GM23248 (cell line): Measurements from ENCODE around the gene RBM47. TPM values are rescaled to one million over a fixed set of nuclear protein-coding genes. Genes with fewer than 3 reads are reported as not detected.

Experiments used
- DNase-seq: peaks from one replicate; pipeline ENCODE4 v3.0.0-alpha.2; 2015
- H2AFZ ChIP-seq: fragments of 200-600 bp; sonication (generic); 2 replicates; pipeline ENCODE4 v1.6.1; 2016; ENCODE audit warnings: antibody characterized with exemption
- H3F3A ChIP-seq: fragments of 200-600 bp; sonication (generic); 2 replicates; pipeline ENCODE4 v1.6.1; 2016; ENCODE audit warnings: mild to moderate bottlenecking, antibody characterized with exemption, mixed run types; ENCODE audit not compliant: insufficient read depth
- H3K27ac ChIP-seq: fragments of 200-600 bp; sonication (generic); 2 replicates; pipeline ENCODE4 v1.5.1; 2016; ENCODE audit warnings: mild to moderate bottlenecking
- H3K27me3 ChIP-seq: fragments of 200-600 bp; sonication (generic); replicated peaks from 2 replicates; pipeline ENCODE4 v1.6.1; 2016; ENCODE audit warnings: mild to moderate bottlenecking; ENCODE audit not compliant: insufficient read depth
- H3K36me3 ChIP-seq: fragments of 200-600 bp; sonication (generic); 2 replicates; pipeline ENCODE4 v1.6.1; 2016; ENCODE audit warnings: low read depth, mild to moderate bottlenecking
- H3K4me1 ChIP-seq: fragments of 200-600 bp; sonication (generic); 2 replicates; pipeline ENCODE4 v1.6.1; 2016; ENCODE audit warnings: mild to moderate bottlenecking; ENCODE audit not compliant: insufficient read depth
- H3K4me2 ChIP-seq: fragments of 200-600 bp; sonication (generic); one replicate; pipeline ENCODE4 v1.6.1; 2016; ENCODE audit warnings: mild to moderate bottlenecking; ENCODE audit not compliant: unreplicated experiment
- H3K4me3 ChIP-seq: fragments of 200-600 bp; sonication (generic); 2 replicates; pipeline ENCODE4 v1.5.1; 2016; ENCODE audit warnings: mild to moderate bottlenecking
- H3K79me2 ChIP-seq: fragments of 200-600 bp; sonication (generic); 2 replicates; pipeline ENCODE4 v1.6.1; 2016; ENCODE audit warnings: mild to moderate bottlenecking; ENCODE audit not compliant: insufficient read depth
- H3K9ac ChIP-seq: fragments of 200-600 bp; sonication (generic); 2 replicates; pipeline ENCODE4 v1.6.1; 2016; ENCODE audit warnings: mild to moderate bottlenecking
- H3K9me2 ChIP-seq: fragments of 200-600 bp; sonication (generic); 2 replicates; pipeline ENCODE4 v1.6.1; 2016; ENCODE audit warnings: mixed run types, mild to moderate bottlenecking, moderate library complexity; ENCODE audit not compliant: insufficient read depth
- H3K9me3 ChIP-seq: fragments of 200-600 bp; sonication (generic); one replicate; pipeline ENCODE4 v1.6.1; 2017; ENCODE audit warnings: low read depth
- H4K20me1 ChIP-seq: fragments of 200-600 bp; sonication (generic); 2 replicates; pipeline ENCODE4 v1.6.0; 2016; ENCODE audit not compliant: insufficient read depth
- EZH2 ChIP-seq: fragments of 200-600 bp; sonication (generic); IDR thresholded peaks from 2 replicates; pipeline ENCODE4 v1.6.1; 2018; ENCODE audit warnings: antibody characterized with exemption, mild to moderate bottlenecking; ENCODE audit not compliant: insufficient read depth, poor library complexity, severe bottlenecking
- EZH2phosphoT487 ChIP-seq: fragments of 200-600 bp; sonication (generic); IDR thresholded peaks from 2 replicates; pipeline ENCODE4 v1.6.1; 2018; ENCODE audit warnings: antibody characterized with exemption, moderate library complexity, mild to moderate bottlenecking, low read depth; ENCODE audit not compliant: insufficient read depth
- WGBS, 2 experiments: methylation state at CpG; one replicate each; pipeline ENCODE4 v1.1.6; 2015 to 2017; ENCODE audit warnings: low lambda C conversion rate in 2 of 2, low coverage in 1 of 2; ENCODE audit errors: missing lambda C conversion rate in 2 of 2; 5-methylcytosine and 5-hydroxymethylcytosine counted together
- in situ Hi-C: fragments of 300-500 bp; cut with MboI; formaldehyde crosslinking; loops from 2 replicates; pipeline ENCODE4 v1.15.0; 2020
- polyA plus RNA-seq: library from polyadenylated mRNA; unstranded; fragments of >200 nt; fragmentation: Nextera tagmentation; extraction: Ambion mirVana; gene quantifications from 2 replicates; pipeline ENCODE4 v1.2.1, GENCODE V29; 2016
- total RNA-seq: library from RNA; depleted of rRNA; stranded (reverse); fragments of >200 nt; shearing (Covaris generic); gene quantifications from 2 replicates; pipeline ENCODE4 v1.2.3, GENCODE V29; 2014

RBM47 gene
- total and polyA plus RNA-seq, 2 experiments from 2014 or later, result 0.70 to 1.3 TPM

DNA sequence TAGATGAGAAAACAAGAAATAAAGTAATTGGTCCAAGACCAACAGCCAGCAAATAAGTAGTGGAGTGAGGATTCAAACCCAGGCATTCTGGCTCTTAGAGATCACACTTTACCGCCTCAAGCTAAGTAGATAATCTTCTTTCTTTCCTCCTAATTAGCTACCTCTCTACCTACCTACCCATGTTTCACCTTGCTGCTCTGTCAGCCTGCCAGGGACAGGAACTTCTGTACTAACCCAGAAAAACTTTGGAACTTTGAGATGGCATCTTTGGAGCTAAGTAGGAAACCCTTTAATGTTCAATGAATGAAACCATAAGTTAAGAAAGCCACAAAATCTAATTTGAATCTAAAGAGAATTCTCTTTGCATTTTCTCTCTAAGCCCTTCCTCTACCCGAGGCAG is 149.4 kb downstream of the RBM47 start:
- no peak overlapping the region for H3K27ac ChIP-seq
- TF ChIP-seq EZH2, result no peak
- WGBS, 2 experiments, result 68 to 69% methylated on average over 2 of the region's 2 CpGs
- in situ Hi-C loops, result no loop called here
- H4K20me1 ChIP-seq, result no peaks in the 10 kb centered on the region
- no peak overlapping the region for H3K9ac ChIP-seq
- H3K36me3 ChIP-seq, result no peaks in the 10 kb centered on the region
- H3K9me3 ChIP-seq, result no peaks in the 10 kb centered on the region
- 0 out of 2 replicates have a peak, but pooled peaks cover 12% of the 10 kb centered on the region for H3K4me1 ChIP-seq
- DNase-seq, result no peak
- no peaks in the 10 kb centered on the region for H3K9me2 ChIP-seq
- no peaks in the 10 kb centered on the region for H3K79me2 ChIP-seq
- H3K27me3 ChIP-seq, result no peaks in the 10 kb centered on the region
- no peak overlapping the region for H2AFZ ChIP-seq
- H3K4me3 ChIP-seq, result no peak overlapping the region
- H3K4me2 ChIP-seq, result no peak overlapping the region
- peaks cover 6% of the 10 kb centered on the region; the same call in 1 of the 2 replicates for H3F3A ChIP-seq

DNA sequence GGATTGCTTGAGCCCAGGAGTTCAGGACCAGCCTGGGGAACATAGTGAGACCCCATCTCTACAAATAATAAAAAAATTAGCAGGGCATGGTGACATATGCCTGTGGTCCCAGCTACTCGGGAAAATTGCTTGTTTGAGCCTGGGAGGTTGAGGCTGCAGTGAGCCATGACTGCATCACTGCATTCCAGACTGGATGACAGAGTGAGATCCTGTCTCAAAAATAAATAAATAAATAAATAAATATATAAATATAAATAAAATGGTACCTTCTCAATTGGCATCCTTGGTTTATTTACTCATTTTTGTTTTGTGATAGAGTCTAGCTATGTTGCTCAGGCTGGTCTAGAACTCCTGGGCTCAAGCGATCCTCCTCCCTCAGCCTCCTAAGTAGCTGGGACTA is 150.3 kb downstream of the RBM47 start:
- no peak overlapping the region for H3K4me2 ChIP-seq
- WGBS, 2 experiments, result 26 to 30% methylated on average over 2 of the region's 2 CpGs
- H3K4me3 ChIP-seq, result no peak overlapping the region
- 0 out of 2 replicates have a peak, but pooled peaks cover 12% of the 10 kb centered on the region for H3K4me1 ChIP-seq
- no peaks in the 10 kb centered on the region for H3K36me3 ChIP-seq
- in situ Hi-C loops, result no loop called here
- H4K20me1 ChIP-seq, result no peaks in the 10 kb centered on the region
- H3K9me2 ChIP-seq, result no peaks in the 10 kb centered on the region
- no peak overlapping the region for H2AFZ ChIP-seq
- no peaks in the 10 kb centered on the region for H3K27me3 ChIP-seq
- H3K9ac ChIP-seq, result no peak overlapping the region
- H3K9me3 ChIP-seq, result no peaks in the 10 kb centered on the region
- no peaks in the 10 kb centered on the region for H3K79me2 ChIP-seq
- peaks cover 6% of the 10 kb centered on the region; the same call in 1 of the 2 replicates for H3F3A ChIP-seq
- H3K27ac ChIP-seq, result no peak overlapping the region
- DNase-seq, result no peak
- TF ChIP-seq EZH2, result no peak
- no peak for TF ChIP-seq EZH2phosphoT487

GRCh38 chr4:40475609-40476008 is 154.1 kb downstream of the RBM47 start:
- no peaks in the 10 kb centered on the region for H4K20me1 ChIP-seq
- H3K79me2 ChIP-seq, result no peaks in the 10 kb centered on the region
- H3K9me3 ChIP-seq, result no peaks in the 10 kb centered on the region
- H3K4me1 ChIP-seq, result peaks cover 19% of the 10 kb centered on the region
- no peaks in the 10 kb centered on the region for H3K9me2 ChIP-seq
- H3K27ac ChIP-seq, result no peak overlapping the region
- 57% methylated on average over 4 of the region's 4 CpGs for WGBS, 2 experiments
- DNase-seq, result no peak
- TF ChIP-seq EZH2, result no peak
- TF ChIP-seq EZH2phosphoT487, result no peak
- no peak overlapping the region for H3K4me3 ChIP-seq
- peak overlapping the region; percentile 32; the same call in 1 of the 2 replicates for H2AFZ ChIP-seq
- in situ Hi-C loops, result no loop called here
- H3K27me3 ChIP-seq, result no peaks in the 10 kb centered on the region
- no peaks in the 10 kb centered on the region for H3K36me3 ChIP-seq
- no peak overlapping the region for H3K9ac ChIP-seq
- H3K4me2 ChIP-seq, result no peak overlapping the region
- H3F3A ChIP-seq, result peaks cover 11% of the 10 kb centered on the region

DNA sequence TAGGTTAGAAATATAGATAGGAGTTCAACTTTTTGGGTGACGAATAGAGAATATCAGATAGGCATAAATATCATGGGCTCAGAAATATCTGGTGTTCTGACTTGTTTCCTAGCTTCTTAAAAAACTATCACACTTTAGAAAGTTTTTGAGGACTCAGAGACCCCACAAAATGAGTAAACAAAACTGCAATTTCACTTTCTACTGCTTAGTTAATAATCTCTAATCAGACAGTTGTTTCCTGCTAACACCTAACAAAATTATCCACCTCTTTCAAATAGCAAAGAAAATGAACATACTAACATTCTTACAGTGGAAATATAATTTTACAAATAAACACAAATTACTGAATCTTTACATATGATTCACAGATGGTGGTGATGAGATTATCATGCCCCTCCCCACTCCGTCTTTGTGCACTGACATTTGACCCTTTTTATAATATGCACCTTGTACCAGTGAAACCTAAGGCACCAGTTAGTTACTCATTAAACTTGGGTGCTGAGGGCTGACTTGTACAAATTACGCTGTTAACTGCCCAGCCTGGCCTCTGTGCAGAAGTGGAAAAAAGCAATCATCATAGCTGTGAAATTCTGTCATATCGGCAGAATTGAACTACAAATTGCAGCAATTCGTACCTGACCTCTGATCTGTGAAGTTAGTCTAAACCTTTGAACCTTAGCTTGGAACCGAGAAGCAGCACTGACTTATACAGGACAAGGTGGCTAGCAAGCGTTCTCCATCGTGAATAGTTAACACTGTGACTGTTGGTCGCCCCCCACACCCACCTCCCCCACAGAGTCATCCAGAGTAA is 155.9 kb downstream of the RBM47 start:
- H2AFZ ChIP-seq, result no peak overlapping the region
- no peaks in the 10 kb centered on the region for H3K27me3 ChIP-seq
- 81% methylated on average over 9 of the region's 9 CpGs for WGBS, 2 experiments
- no peak overlapping the region for H3K4me2 ChIP-seq
- no peak for TF ChIP-seq EZH2phosphoT487
- TF ChIP-seq EZH2, result no peak
- H3K9me3 ChIP-seq, result no peaks in the 10 kb centered on the region
- H3K9me2 ChIP-seq, result no peaks in the 10 kb centered on the region
- H3K36me3 ChIP-seq, result no peaks in the 10 kb centered on the region
- H3K4me1 ChIP-seq, result peaks cover 19% of the 10 kb centered on the region
- no peak overlapping the region for H3K4me3 ChIP-seq
- no peak overlapping the region for H3K27ac ChIP-seq
- no peaks in the 10 kb centered on the region for H3K79me2 ChIP-seq
- H3F3A ChIP-seq, result peaks cover 11% of the 10 kb centered on the region
- DNase-seq, result no peak
- H4K20me1 ChIP-seq, result no peaks in the 10 kb centered on the region
- no peak overlapping the region for H3K9ac ChIP-seq
- in situ Hi-C loops, result no loop called here
